Sigmoid colon (tissue), 7 donors: Measurements from ENCODE around the gene FOXP1. TPM values are rescaled to one million over a fixed set of nuclear protein-coding genes. Genes with fewer than 3 reads are reported as not detected.

Experiments used
- DNase-seq: peaks from one replicate; pipeline ENCODE4 v3.0.0-alpha.2; 2019
- H3K27ac ChIP-seq, 4 donors: fragments of 200-600 bp; sonication (generic); one replicate each; pipeline ENCODE4 v1.5.1; 2016 to 2019; ENCODE audit warnings: mild to moderate bottlenecking in 1 of 4
- H3K27me3 ChIP-seq, 3 donors: fragments of 200-600 bp; sonication (generic); one replicate each; pipeline ENCODE4 v1.5.1; 2019; ENCODE audit warnings: mild to moderate bottlenecking in 1 of 3
- H3K36me3 ChIP-seq, 4 donors: fragments of 200-600 bp; sonication (generic); one replicate each; pipeline ENCODE4 v1.5.1; 2016 to 2019
- H3K4me1 ChIP-seq, 4 donors: fragments of 200-600 bp; sonication (generic); one replicate each; pipeline ENCODE4 v1.5.1; 2017 to 2019
- H3K4me3 ChIP-seq, 4 donors: fragments of 200-600 bp; sonication (generic); one replicate each; pipeline ENCODE4 v1.5.1; 2017 to 2019; ENCODE audit warnings: mild to moderate bottlenecking in 2 of 4, moderate library complexity in 1 of 4
- H3K9me3 ChIP-seq, 4 donors: fragments of 200-600 bp in 3 of 4; sonication (generic) in 3 of 4; one replicate each; pipeline versions ENCODE4 v1.5.1 to v1.6.1; 2013 to 2019
- EP300 ChIP-seq, 4 donors: sonication (generic); formaldehyde crosslinking; IDR thresholded peaks; one replicate each; pipeline ENCODE4 v1.6.1; 2017; ENCODE audit warnings: antibody characterized with exemption in 4 of 4
- POLR2A ChIP-seq, 2 donors: fragments of 450-650 bp; IDR thresholded peaks; one replicate each; pipeline ENCODE4 v1.6.1; 2016; ENCODE audit warnings: antibody characterized with exemption in 2 of 2, mild to moderate bottlenecking in 2 of 2, moderate library complexity in 2 of 2
- POLR2AphosphoS5 ChIP-seq, 4 donors: sonication (generic); formaldehyde crosslinking; IDR thresholded peaks; one replicate each; pipeline ENCODE4 v1.6.1; 2017; ENCODE audit warnings: antibody characterized with exemption in 4 of 4
- WGBS, 2 donors: extraction: QIAGEN DNeasy Blood & Tissue Kit; methylation state at CpG; one replicate each; pipeline ENCODE4 v1.1.7; 2013; 5-methylcytosine and 5-hydroxymethylcytosine counted together
- intact Hi-C: fragments of 100-400 bp; cut with DNase I; formaldehyde crosslinking; loops from one replicate; pipeline ENCODE4 v1.15.1; 2023
- polyA plus RNA-seq, 3 donors: library from polyadenylated mRNA; stranded (reverse); fragments of 200-250 nt; gene quantifications; one replicate each; pipeline ENCODE4 v1.2.3, GENCODE V29; 2013
- total RNA-seq, 4 donors: library from RNA; depleted of rRNA; stranded (reverse); fragments of >200 nt; gene quantifications; one replicate each; pipeline ENCODE4 v1.1.0, GENCODE V29; 2016
- TF ChIP-seq, protein P1 (sequence below), 4 experiments: fragments of 450-650 bp in 3 of 4; fragments of 200-600 bp in 1 of 4; IDR thresholded peaks; one replicate each; pipeline ENCODE4 v1.5.1; 2016 to 2019; ENCODE audit warnings: antibody characterized with exemption in 4 of 4, mild to moderate bottlenecking in 3 of 4, moderate library complexity in 2 of 4
- donor health status: healthy with polysubstance abuse.
- donor health status: Bipolar disorder and iron deficiency.
- donor health status: healthy.

The FOXP1 gene
- total and polyA plus RNA-seq, 7 donors, result 13.8 to 232 (median 139) TPM

DNA sequence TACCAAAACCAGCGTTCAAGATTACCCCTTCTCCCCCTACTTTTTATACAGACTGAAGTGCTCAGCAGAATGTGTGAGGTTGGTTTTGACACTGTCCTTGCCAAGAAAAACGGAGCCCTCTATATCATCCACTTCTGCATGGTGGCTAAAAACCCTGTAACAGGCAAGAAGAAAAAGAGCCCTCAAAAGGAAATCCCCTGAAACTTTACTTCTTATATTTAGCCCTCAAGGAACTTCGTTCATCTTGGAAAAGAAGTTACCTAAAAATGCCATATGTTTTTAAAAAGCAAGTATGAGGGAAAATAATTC, 473.6 kb downstream of the FOXP1 start:
- TF ChIP-seq EP300 (IDR thresholded peaks at IDR 0.05) (no peak), POLR2AphosphoS5 (IDR thresholded peaks at IDR 0.05) (no peak), POLR2A (IDR thresholded peaks at IDR 0.05) (no peak)
- TF ChIP-seq, protein P1, sequence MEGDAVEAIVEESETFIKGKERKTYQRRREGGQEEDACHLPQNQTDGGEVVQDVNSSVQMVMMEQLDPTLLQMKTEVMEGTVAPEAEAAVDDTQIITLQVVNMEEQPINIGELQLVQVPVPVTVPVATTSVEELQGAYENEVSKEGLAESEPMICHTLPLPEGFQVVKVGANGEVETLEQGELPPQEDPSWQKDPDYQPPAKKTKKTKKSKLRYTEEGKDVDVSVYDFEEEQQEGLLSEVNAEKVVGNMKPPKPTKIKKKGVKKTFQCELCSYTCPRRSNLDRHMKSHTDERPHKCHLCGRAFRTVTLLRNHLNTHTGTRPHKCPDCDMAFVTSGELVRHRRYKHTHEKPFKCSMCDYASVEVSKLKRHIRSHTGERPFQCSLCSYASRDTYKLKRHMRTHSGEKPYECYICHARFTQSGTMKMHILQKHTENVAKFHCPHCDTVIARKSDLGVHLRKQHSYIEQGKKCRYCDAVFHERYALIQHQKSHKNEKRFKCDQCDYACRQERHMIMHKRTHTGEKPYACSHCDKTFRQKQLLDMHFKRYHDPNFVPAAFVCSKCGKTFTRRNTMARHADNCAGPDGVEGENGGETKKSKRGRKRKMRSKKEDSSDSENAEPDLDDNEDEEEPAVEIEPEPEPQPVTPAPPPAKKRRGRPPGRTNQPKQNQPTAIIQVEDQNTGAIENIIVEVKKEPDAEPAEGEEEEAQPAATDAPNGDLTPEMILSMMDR (IDR thresholded peaks at IDR 0.05), result no peak
- Histone ChIP-seq H3K27ac (peak overlapping the region; percentile 70 to 86 (median 81)), H3K27me3 (no peaks in the 10 kb centered on the region), H3K4me1 (peaks cover 0 to 93% (median 71%) of the 10 kb centered on the region in 4 donors), H3K4me3 (no peak overlapping the region), H3K9me3 (no peaks in the 10 kb centered on the region), H3K36me3 (peaks cover 0 to 17% (median 12%) of the 10 kb centered on the region in 4 donors)
- no peak for DNase-seq
- 57 to 75% methylated on average over 3 of the region's 3 CpGs for WGBS, 2 donors
- intact Hi-C loops, result loop anchor here (5.0 kb wide), 1 partner anchor 43 kb away; no protein-coding TSS in a partner anchor

DNA sequence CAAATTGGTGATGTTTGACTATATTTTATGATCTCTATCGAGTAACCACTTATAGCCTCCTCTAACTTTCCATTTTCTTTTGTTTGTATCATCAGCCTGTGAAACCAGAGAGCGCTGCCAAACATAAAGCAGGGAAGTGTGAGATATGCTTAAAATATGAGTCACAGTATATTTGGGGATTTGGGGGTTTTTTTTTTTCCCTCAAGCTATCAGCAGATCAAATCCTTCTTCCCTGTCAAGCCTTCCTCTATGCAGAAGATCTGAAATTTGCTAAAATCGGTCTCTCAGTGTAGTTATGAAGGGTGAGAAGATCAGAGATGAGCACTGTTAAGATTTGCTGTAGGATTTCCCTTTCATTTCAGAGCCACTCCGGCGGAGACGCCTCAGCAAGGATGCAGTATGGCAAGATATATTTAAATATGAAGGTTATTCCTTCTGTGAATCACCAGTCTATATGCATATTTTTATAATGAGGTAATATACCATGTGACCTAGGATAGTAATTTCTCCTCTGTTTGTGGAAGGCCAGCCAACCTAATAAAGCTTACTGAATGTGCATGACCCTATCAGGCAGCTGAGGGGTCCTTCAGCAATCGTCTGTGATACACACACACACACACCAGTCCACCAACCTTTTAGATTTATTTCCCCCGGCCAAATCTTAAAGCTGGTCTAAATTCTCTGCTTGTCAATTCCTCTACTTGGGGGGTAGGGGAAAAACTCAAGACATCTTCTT, 474.1 kb downstream of the FOXP1 start:
- Histone ChIP-seq H3K9me3 (no peaks in the 10 kb centered on the region), H3K4me1 (peaks cover 0 to 93% (median 74%) of the 10 kb centered on the region in 4 donors), H3K36me3 (peaks cover 0 to 17% (median 12%) of the 10 kb centered on the region in 4 donors), H3K4me3 (no peak overlapping the region), H3K27me3 (no peaks in the 10 kb centered on the region), H3K27ac (peak overlapping the region; percentile 70 to 86 (median 81))
- intact Hi-C loops, result loop anchor here (5.0 kb wide), 1 partner anchor 42 kb away; no protein-coding TSS in a partner anchor
- no peak for DNase-seq
- TF ChIP-seq POLR2AphosphoS5 (IDR thresholded peaks at IDR 0.05) (peak in 1 of 4 donors; percentile 7), EP300 (IDR thresholded peaks at IDR 0.05) (no peak), POLR2A (IDR thresholded peaks at IDR 0.05) (no peak)
- TF ChIP-seq, protein P1 (IDR thresholded peaks at IDR 0.05), result no peak
- 69 to 79% methylated on average over 8 of the region's 8 CpGs for WGBS, 2 donors

DNA sequence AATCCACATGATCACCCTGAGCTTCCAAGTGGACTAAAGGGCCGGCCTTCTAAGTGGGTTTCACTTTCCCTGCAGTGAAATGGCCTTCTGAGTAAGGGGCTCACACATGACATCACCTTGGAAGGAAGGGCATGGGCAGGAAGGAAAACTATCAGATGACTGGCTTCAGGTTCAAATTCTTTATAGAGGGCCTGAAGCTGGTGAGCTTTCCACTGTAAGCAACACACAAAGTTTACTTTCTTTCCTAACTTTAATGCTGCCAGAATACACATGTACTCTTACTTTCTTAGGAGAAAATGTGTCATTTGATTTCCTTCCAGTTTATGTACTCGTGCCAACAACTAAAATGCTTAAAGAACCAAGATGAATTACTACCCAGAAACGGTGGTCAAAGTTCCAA, 475.6 kb downstream of the FOXP1 start:
- intact Hi-C loops, result loop anchor here (5.0 kb wide), 1 partner anchor 41 kb away; no protein-coding TSS in a partner anchor
- TF ChIP-seq POLR2AphosphoS5 (IDR thresholded peaks at IDR 0.05) (peak in 2 of 4 donors; percentile 7 to 37), POLR2A (IDR thresholded peaks at IDR 0.05) (no peak)
- Histone ChIP-seq H3K9me3 (no peaks in the 10 kb centered on the region), H3K36me3 (peaks cover 0 to 17% (median 12%) of the 10 kb centered on the region in 4 donors), H3K27me3 (no peaks in the 10 kb centered on the region), H3K4me1 (peaks cover 0 to 96% (median 80%) of the 10 kb centered on the region in 4 donors), H3K4me3 (no peak overlapping the region), H3K27ac (peak overlapping the region; percentile 70 to 86 (median 81))
- WGBS, 2 donors, result 57 to 59% methylated on average over 3 of the region's 3 CpGs
- DNase-seq, result no peak

DNA sequence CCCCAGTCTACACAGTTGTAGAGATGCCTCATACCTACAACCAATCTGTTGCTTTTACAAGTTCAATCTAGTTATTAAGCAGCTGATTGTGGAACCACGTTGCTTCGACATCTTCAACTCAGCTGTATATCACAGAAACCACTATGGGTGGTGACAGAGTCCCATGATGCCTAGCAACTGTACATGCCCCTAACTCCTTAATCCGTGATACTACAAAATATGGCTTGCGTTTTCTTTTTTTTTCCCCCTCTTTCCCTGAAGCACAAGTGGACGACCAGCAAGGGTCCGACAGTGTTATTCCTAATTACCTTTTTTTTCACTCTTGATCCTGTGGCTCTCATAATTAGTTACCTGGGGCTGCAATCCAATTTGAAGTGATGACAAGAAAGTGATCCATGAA, 478.6 kb downstream of the FOXP1 start:
- Histone ChIP-seq H3K4me3 (no peak overlapping the region), H3K36me3 (no peaks in the 10 kb centered on the region), H3K4me1 (peaks cover 0 to 98% (median 86%) of the 10 kb centered on the region in 4 donors), H3K9me3 (no peaks in the 10 kb centered on the region), H3K27me3 (no peaks in the 10 kb centered on the region), H3K27ac (peak overlapping the region in 3 of 4 donors; percentile 80 to 86 (median 82))
- DNase-seq, result no peak
- WGBS, 2 donors, result 83 to 87% methylated on average over 6 of the region's 6 CpGs
- TF ChIP-seq, protein P1 (IDR thresholded peaks at IDR 0.05), result no peak
- TF ChIP-seq POLR2AphosphoS5 (IDR thresholded peaks at IDR 0.05), result no peak
- no peak for TF ChIP-seq POLR2A (IDR thresholded peaks at IDR 0.05)
- TF ChIP-seq EP300 (IDR thresholded peaks at IDR 0.05), result no peak
- intact Hi-C loops, result loop anchor here (5.0 kb wide), 1 partner anchor 38 kb away; no protein-coding TSS in a partner anchor

- Histone ChIP-seq H3K4me3 (no peak overlapping the region), H3K9me3 (no peaks in the 10 kb centered on the region), H3K27me3 (no peaks in the 10 kb centered on the region), H3K4me1 (peaks cover 0 to 98% (median 86%) of the 10 kb centered on the region in 4 donors), H3K36me3 (no peaks in the 10 kb centered on the region), H3K27ac (peak overlapping the region; percentile 29 to 86 (median 81))
- TF ChIP-seq POLR2A (IDR thresholded peaks at IDR 0.05) (no peak), EP300 (IDR thresholded peaks at IDR 0.05) (no peak), POLR2AphosphoS5 (IDR thresholded peaks at IDR 0.05) (no peak)
- TF ChIP-seq, protein P1 (IDR thresholded peaks at IDR 0.05), result no peak
- intact Hi-C loops, result no loop called here
- no peak for DNase-seq
- 56 to 85% methylated on average over 3 of the region's 3 CpGs for WGBS, 2 donors
These were observed 479.0 kb downstream of the FOXP1 start for GRCh38 chr3:71104556-71104955.
